Measurements from ENCODE around the gene ATG5.

- TF ChIP-seq CTCF (optimal IDR thresholded peaks at IDR 0.05 in 1 of 3, IDR thresholded peaks at IDR 0.05 in 1 of 3, conservative IDR thresholded peaks at IDR 0.05 in 1 of 3; ENCODE audit: extremely low read depth in 1 of 3, insufficient read depth in 2 of 3, low read length in 3 of 3) = no peak
- TF ChIP-seq EZH2 (IDR thresholded peaks at IDR 0.05; ENCODE audit: low read length) = no peak
Observed at GRCh38 chr6:106247293-106247692, 78.3 kb downstream of the ATG5 start.

Measured in keratinocyte (primary cell).